GM21447 (cell line): Measurements from ENCODE around the gene LUZP4.
"Not testable (repeated sequence)": the region's sequence is repeated elsewhere in the genome, so short reads cannot be mapped to it uniquely, and the experiment has no call there.

Source experiments
- ATAC-seq: cut with Tn5 transposase; IDR thresholded peaks from one replicate; pipeline ENCODE4 v1.9.1; 2021; ENCODE audit not compliant: unreplicated experiment

Gene LUZP4

DNA sequence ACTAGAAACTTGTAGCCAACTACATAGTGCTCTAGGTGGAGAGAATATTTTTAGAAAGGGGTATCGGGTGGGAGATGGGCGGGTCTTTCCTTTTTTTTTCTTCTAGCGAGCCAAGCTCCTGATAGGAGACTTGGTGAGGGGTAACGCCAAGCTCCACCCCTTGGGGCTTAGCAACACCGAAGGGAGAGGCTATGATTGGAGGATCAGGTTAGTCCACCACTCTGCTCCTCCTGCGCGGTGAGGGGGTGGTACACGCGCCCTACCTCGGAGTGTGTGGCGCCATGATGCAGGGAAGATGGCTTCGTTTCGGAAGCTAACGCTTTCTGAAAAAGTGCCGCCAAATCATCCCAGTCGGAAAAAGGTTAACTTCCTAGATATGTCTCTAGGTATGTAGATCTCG lies at the start of gene LUZP4:
Gene LUZP4 (plus strand): TSS at position 251 of the 400 bp plus-strand sequence. CDS start 45 bp downstream, at position 296.
- ATAC-seq: no peak

GRCh38 chrX:115251458-115252233 lies 37.9 kb upstream of the LUZP4 start:
- ATAC-seq: no peak

DNA sequence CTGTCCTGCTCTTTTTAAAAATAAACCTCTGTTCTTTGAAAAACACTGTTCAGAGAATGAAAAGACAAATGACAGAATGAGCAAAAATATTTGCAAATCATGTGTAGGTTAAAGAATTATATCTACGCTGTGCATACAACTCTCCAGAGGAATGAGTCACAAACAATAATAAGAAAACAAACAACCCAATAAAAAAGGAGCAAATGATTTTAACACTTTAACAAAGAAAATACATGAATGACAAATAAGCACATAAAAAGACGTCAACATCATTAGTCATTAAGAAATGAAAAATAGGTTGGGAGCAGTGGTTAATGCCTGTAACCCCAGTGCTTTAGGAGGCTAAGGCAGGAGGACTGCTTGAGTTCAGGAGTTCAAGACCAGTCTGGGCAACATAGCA lies 34.5 kb upstream of the LUZP4 start:
- no peak for ATAC-seq

DNA sequence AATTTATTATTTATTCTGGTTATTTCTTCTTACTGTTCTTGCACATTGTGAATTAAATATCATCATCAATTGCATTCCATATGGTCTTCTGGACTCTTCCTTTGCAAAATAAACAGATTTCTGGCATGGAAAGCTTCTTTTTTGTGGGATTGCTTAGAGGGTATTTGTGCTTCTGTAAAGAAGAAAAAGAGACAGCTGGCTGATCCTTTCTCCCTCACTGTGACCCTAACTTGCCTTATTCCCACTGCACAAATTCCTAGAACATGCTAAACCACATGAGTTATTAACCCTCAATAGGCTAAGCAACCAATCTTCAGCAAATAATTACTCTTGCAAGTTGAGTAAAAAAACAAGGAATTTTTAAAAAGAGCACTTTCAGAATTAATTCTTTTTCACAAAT lies 31.8 kb upstream of the LUZP4 start:
- ATAC-seq: no peak

DNA sequence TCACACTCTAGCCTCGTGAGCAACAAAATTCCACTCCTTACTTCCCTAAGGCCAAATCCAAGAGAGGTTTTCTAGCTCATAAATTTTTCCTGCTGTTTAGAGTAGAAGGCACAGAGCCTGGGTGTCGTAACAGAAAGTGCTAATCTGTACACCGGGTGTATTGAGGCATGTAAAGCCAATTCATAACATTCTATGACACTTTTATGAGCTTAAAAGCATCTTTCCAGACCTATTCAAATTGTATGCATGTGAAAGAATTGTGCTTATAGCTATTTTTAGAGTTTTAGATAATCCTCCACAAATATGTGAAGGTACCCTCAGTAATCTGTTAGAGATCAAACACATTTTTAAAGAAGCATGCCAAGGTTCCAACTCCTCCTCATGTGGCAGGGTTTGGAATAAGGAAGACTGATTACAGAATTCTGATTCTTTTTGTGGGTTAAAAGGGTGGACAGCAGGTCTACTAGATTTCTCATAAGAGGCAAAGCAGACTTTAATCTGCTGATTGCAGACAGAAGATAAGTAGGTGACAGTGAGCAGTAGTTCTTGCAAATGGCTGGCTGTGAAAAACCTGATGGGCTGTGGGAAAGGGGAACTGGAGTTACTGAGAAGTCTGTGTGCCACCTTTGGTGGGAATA lies 30.2 kb upstream of the LUZP4 start:
- ATAC-seq: no peak

DNA sequence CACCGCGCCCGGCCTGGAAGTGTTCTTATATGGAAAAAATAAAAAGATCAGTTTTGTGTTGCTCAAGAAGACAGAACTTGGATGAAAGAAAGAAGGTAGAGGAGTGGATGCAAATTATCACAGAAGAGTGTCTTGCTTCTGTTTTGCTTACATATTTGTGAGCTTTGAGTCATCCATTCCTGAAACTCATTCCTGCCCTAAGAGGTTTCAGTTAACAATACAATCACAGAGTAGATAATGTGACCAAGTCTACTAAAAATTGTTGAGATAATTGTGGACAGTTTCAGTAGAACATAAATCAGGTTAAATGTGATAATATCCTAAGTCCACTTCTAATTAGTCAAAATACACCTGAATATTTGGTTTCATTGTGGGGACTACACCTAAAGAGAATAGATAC lies 29.2 kb upstream of the LUZP4 start:
- no peak for ATAC-seq

- no peak for ATAC-seq
Observed at GRCh38 chrX:115261148-115261547, 28.4 kb upstream of the LUZP4 start.

DNA sequence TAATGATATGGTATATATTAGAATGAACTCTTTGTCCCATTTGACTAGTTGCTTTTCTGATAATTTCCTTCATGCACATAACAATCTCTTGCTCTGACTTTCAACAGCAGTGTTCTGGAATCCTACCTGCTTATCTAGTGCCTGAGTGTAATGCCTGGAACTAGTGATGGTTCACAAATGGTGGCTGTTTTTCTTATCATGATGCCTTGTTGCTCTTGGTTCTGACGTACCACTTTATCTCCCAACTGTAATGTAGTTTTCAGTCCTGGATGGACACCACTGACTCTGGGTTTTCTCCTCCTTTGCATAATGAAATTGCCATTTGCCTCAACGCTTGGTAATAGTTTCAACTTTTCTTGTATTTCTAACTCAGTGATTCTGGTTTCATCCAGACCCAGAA lies 25.5 kb upstream of the LUZP4 start:
- ATAC-seq: no peak

- ATAC-seq: no peak
Observed at GRCh38 chrX:115266300-115266699, 23.2 kb upstream of the LUZP4 start.

DNA sequence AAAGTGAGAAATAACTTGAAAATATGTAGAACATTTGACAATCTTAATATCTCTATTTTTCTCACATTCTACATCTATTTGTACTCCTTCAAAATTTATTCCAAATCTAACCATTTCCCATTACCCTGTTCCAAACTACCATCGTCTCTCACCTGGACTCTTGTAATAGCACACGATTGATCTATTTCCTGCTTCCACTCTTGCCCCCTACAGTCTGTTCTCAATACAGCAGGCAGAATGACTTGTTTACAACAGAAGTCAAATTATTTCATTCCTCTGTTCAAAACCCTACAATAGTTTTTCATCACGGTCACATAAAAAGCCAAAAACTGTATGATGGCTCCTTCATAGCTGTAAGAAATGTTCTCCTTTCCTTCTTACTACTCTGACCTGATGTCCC lies 21.1 kb upstream of the LUZP4 start:
- no peak for ATAC-seq

- no peak for ATAC-seq
Observed at GRCh38 chrX:115269051-115269683, 20.3 kb upstream of the LUZP4 start.

DNA sequence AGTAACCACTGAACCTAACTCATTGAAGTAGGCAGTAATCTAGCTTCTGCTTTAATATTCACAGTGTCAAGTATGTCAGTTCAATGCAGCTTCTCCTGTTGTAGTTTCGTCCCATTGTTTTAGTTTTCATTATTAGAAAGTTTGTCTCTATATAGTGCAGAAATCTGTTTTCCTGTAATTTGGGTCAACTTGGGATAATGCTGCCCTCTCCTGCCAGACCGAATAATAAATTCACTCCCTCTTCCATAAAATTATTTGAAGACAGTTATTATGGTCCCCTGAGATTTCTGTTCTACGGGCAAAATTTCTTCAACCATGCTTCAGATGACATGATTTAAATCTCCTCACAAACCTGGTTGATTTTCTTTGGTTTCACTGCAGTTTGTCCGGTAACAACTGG lies 4.6 kb upstream of the LUZP4 start:
- ATAC-seq: no peak

DNA sequence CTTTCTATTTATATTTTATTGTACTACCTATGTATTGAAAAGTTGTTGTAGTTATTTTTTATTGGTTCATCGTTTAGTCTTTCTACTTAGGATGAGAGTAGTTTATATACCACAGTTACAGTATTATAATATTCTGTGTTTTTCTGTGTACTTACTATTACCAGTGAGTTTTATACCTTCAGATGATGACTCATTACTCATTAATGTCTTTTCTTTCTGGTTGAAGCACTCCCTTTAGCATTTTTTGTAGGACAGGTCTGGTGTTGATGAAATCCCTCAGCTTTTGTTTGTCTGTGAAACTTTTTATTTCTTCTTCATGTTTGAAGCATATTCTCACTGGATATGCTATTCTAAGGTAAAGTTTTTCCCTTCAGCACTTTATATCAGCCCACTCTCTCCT lies 7.7 kb downstream of the LUZP4 start:
- ATAC-seq: no peak

GRCh38 chrX:115311139-115311538 lies 21.6 kb downstream of the LUZP4 start:
- no peak for ATAC-seq

- ATAC-seq: no peak
Observed at GRCh38 chrX:115311601-115312001, 22.1 kb downstream of the LUZP4 start.

DNA sequence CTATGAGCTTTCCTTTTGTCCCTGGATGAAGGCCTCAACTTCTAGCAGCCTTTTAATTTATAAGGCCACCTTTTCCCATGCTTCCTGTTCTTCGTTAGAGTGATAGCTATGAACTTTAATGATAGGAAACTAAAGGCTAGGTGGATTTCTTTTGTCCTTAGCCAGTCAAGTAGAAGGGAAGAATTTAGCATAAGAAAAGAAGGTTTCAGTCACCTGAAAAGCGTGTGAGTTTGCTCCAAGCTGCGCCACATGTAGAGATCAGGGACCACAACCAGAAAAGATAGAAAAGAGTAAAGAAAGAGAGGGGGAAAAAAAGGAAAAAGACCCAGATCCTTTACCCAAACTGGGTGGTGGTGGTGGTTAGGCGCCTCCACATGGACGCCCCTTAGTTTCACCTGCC lies 28.6 kb downstream of the LUZP4 start:
- ATAC-seq: no peak

GRCh38 chrX:115322375-115322774 lies 32.9 kb downstream of the LUZP4 start:
- no peak for ATAC-seq

GRCh38 chrX:115324194-115324593 lies 34.7 kb downstream of the LUZP4 start:
- ATAC-seq: no peak

- ATAC-seq: not testable (repeated sequence)
Observed at GRCh38 chrX:115329282-115329681, 39.8 kb downstream of the LUZP4 start.

DNA sequence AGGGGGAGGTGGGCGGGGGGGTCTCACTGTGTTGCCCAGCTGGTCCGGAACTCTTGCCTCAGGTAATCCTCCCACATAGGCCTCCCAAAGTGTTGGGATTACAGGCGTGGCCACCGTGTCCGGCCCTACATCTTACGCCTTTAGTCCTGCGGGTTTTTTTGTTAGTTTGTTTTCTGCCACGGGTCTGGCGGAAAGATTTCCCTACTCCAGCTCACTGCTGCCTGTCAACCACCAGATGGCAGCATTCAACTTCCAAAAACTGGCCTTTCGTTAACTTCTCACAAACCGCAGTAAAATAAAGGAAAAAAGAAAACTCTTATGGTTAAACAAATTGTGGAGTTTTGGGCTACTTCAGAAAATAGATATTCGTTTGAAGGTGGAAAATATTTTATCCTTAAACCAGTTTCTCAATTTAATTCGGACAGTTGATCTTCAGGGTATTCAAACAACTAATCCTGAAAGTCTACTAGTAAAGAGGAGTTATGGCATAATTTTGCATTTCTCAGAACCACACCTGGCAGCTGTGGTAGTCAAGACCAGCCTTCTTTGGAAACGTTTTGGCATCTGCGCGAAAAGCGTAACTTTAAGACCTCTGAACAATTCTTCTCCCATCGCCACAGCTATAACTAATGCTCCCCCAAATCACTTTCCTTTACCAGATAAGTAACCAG lies 41.1 kb downstream of the LUZP4 start:
- no peak for ATAC-seq

DNA sequence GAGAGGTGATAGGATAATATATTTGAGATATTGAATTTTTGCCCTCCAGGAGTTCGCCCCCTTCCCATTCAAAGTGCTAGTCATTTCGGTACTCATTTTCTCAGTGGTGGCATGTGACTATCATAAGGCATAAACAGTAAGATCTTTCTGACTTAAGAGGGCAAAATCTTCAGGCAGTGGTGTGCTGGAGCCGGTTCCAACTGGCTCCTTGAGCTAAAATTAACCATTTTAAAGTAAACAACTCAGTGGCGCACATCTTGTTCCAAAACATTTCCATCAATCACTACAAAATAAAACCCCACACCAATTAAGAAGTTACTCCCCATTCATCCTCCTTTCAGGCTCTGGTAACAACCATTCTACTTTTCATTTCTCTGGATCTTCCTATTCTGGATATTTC lies 43.3 kb downstream of the LUZP4 start:
- ATAC-seq: no peak

- no peak for ATAC-seq
Observed at GRCh38 chrX:115333446-115333845, 43.9 kb downstream of the LUZP4 start.
